Calu3 (cell line): Measurements from ENCODE around the gene SYNE2. TPM values are rescaled to one million over a fixed set of nuclear protein-coding genes. Genes with fewer than 3 reads are reported as not detected.

ENCODE experiments used
- BruUV-seq: library from RNA; stranded (reverse); fragments of 400-500 nt; replicated peaks from 2 replicates; lab custom pipeline; 2021; lab: Mats Ljungman, UMichigan
- CTCF ChIA-PET: fragments of 300-600 bp; sonication (Branson Sonifier 250); formaldehyde crosslinking; loops from one replicate; lab custom pipeline; 2022; ENCODE audit warnings: antibody characterized with exemption; lab: Charles Lee
- DNase-seq: peaks from one replicate; pipeline ENCODE4 v3.0.0; 2022
- H3K27ac Mint-ChIP-seq: one replicate; pipeline ENCODE4 v1.8.0; 2022; ENCODE audit warnings: mixed read lengths; ENCODE audit not compliant: unreplicated experiment
- H3K27me3 Mint-ChIP-seq: one replicate; pipeline ENCODE4 v1.8.0; 2022; ENCODE audit warnings: mixed read lengths; ENCODE audit not compliant: unreplicated experiment
- H3K36me3 Mint-ChIP-seq: one replicate; pipeline ENCODE4 v1.8.0; 2022; ENCODE audit warnings: mild to moderate bottlenecking, moderate library complexity, mixed read lengths; ENCODE audit not compliant: insufficient read depth, unreplicated experiment
- H3K4me1 Mint-ChIP-seq: one replicate; pipeline ENCODE4 v1.8.0; 2022; ENCODE audit warnings: mild to moderate bottlenecking, low read depth, mixed read lengths; ENCODE audit not compliant: unreplicated experiment
- H3K4me3 Mint-ChIP-seq: one replicate; pipeline ENCODE4 v1.8.0; 2022; ENCODE audit warnings: mild to moderate bottlenecking, low read depth, moderate library complexity, mixed read lengths; ENCODE audit not compliant: unreplicated experiment
- H3K9me3 Mint-ChIP-seq: one replicate; pipeline ENCODE4 v1.8.0; 2022; ENCODE audit warnings: low read depth, mixed read lengths; ENCODE audit not compliant: unreplicated experiment
- intact Hi-C: fragments of 100-400 bp; cut with micrococcal nuclease; formaldehyde crosslinking; loops from one replicate; pipeline ENCODE4 v1.10.0; 2022; ENCODE audit not compliant: unreplicated experiment
- total RNA-seq: library from RNA; stranded (reverse); gene quantifications from 2 replicates; pipeline ENCODE4 v1.2.3, GENCODE V29; 2022
- TF ChIP-seq, protein P1 (sequence below): fragments of 200-600 bp; IDR thresholded peaks from one replicate; pipeline ENCODE4 v1.8.0; 2022; ENCODE audit warnings: antibody characterized with exemption; ENCODE audit not compliant: unreplicated experiment

Gene SYNE2
- total RNA-seq, 1 experiment from 2014 or later = 171 TPM

DNA sequence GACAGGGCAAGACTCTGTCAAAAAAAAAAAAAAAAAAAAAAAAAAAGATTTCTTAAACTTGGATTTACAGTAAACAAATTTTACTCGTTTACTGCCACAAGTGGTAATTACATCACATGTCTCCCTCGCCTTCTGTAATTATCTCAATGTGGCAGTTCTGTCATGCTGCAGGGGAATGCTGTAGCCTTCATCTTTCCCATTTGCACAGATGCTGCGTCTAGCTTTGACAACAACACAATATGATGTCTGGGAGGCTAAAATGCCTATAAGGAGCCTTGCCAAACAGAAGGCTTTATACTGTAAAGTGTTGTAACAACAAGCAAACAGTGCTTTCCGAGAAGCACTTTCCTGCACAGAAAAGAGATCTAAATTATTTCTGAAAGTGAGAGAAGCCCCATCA, 392.7 kb downstream of the SYNE2 start:
- TF ChIP-seq, protein P1, sequence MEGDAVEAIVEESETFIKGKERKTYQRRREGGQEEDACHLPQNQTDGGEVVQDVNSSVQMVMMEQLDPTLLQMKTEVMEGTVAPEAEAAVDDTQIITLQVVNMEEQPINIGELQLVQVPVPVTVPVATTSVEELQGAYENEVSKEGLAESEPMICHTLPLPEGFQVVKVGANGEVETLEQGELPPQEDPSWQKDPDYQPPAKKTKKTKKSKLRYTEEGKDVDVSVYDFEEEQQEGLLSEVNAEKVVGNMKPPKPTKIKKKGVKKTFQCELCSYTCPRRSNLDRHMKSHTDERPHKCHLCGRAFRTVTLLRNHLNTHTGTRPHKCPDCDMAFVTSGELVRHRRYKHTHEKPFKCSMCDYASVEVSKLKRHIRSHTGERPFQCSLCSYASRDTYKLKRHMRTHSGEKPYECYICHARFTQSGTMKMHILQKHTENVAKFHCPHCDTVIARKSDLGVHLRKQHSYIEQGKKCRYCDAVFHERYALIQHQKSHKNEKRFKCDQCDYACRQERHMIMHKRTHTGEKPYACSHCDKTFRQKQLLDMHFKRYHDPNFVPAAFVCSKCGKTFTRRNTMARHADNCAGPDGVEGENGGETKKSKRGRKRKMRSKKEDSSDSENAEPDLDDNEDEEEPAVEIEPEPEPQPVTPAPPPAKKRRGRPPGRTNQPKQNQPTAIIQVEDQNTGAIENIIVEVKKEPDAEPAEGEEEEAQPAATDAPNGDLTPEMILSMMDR = no peak
- Mint-ChIP-seq H3K27me3 (no peaks in the 10 kb centered on the region), H3K27ac (no peak overlapping the region), H3K9me3 (no peaks in the 10 kb centered on the region), H3K4me3 (no peak overlapping the region), H3K4me1 (no peaks in the 10 kb centered on the region), H3K36me3 (no peaks in the 10 kb centered on the region)
- no peak for DNase-seq
- intact Hi-C loops = no loop called here
- BruUV-seq = no TSS peak
- CTCF ChIA-PET = no interaction called here

DNA sequence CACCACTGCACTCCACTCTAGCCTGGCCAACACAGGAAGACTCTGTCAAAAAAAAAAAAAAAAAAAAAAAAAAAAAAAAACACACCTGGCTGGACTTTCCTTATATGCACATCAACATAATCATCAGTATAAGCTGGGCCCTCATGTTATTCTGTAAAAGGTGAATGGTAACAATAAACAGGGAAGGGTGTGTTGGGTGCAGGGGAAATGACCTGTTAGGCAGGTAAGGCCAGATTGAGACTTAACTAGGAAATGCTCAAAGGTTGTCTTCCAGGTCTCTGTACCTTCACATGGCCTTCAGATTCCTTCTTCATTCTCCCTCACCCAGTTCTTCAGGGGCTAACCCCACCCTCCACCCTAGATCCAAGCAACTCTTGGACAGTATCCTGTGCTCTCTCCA, 393.9 kb downstream of the SYNE2 start:
- TF ChIP-seq, protein P1 = no peak
- no peaks in the 10 kb centered on the region for H3K36me3 Mint-ChIP-seq
- CTCF ChIA-PET = interaction anchor here (0.6 kb wide), 1 partner anchor 17 kb away, joined by 5 read pairs; no protein-coding TSS in a partner anchor
- DNase-seq = no peak
- intact Hi-C loops = no loop called here
- H3K4me3 Mint-ChIP-seq = no peak overlapping the region
- no peaks in the 10 kb centered on the region for H3K4me1 Mint-ChIP-seq
- BruUV-seq = no TSS peak
- no peak overlapping the region for H3K27ac Mint-ChIP-seq
- no peaks in the 10 kb centered on the region for H3K9me3 Mint-ChIP-seq
- H3K27me3 Mint-ChIP-seq = no peaks in the 10 kb centered on the region

DNA sequence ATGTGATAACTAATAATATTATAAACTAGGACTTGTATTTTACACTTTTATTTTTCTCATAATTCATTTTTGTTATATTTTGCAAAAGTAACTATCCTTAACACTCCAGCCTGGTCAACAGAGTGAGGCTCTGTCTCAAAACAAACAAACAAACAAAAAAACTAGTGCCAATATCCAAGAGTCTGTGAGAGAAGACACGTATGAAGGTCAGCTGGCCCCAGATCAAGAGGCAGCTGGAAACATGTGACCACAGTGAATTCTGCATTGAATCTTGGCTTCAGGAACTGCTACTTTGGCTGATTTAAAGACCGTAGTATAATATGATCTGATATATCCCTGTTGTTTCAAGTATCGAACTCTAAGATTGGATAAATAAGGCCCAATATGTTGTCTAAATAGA, 394.4 kb downstream of the SYNE2 start:
- DNase-seq = no peak
- TF ChIP-seq, protein P1 = no peak
- no peaks in the 10 kb centered on the region for H3K9me3 Mint-ChIP-seq

DNA sequence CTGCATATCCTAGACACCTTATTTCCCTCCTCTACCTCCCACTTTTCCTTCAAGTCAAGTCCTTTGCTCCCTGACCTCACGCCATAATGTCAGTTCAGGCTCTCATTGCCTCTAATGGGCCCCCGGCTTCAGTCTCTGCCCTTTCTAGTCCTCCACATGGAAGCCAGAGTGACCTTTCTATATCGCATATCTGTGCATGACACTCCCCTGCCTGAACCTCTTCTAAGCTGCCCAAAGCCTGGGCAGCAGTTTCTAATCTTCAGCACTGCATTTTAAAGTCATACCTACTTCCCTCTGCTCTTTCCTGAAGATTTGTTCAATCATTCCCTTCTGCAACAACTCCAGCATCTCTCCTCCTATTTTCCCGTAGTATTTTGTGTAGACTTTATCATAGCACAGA, 395.9 kb downstream of the SYNE2 start:
- CTCF ChIA-PET = no interaction called here
- H3K4me3 Mint-ChIP-seq = no peak overlapping the region
- H3K4me1 Mint-ChIP-seq = no peaks in the 10 kb centered on the region
- H3K9me3 Mint-ChIP-seq = no peaks in the 10 kb centered on the region
- H3K27ac Mint-ChIP-seq = no peak overlapping the region
- H3K27me3 Mint-ChIP-seq = no peaks in the 10 kb centered on the region
- TF ChIP-seq, protein P1 = no peak
- no peaks in the 10 kb centered on the region for H3K36me3 Mint-ChIP-seq
- no TSS peak for BruUV-seq
- intact Hi-C loops = no loop called here
- DNase-seq = no peak

More for the DNA sequence above, 394.4 kb downstream of the SYNE2 start:
- Mint-ChIP-seq H3K4me1 (no peaks in the 10 kb centered on the region), H3K36me3 (no peaks in the 10 kb centered on the region), H3K27ac (no peak overlapping the region), H3K27me3 (no peaks in the 10 kb centered on the region), H3K4me3 (no peak overlapping the region)
- intact Hi-C loops = no loop called here
- no TSS peak for BruUV-seq
- CTCF ChIA-PET = interaction anchor here (0.6 kb wide), 1 partner anchor 18 kb away, joined by 5 read pairs; no protein-coding TSS in a partner anchor
